GM19035 (cell line): Measurements from ENCODE around the gene WDR86.

ENCODE experiments used
- ATAC-seq: cut with Tn5 transposase; IDR thresholded peaks from one replicate; pipeline ENCODE4 v1.9.1; 2021; ENCODE audit not compliant: unreplicated experiment

The WDR86 gene

DNA sequence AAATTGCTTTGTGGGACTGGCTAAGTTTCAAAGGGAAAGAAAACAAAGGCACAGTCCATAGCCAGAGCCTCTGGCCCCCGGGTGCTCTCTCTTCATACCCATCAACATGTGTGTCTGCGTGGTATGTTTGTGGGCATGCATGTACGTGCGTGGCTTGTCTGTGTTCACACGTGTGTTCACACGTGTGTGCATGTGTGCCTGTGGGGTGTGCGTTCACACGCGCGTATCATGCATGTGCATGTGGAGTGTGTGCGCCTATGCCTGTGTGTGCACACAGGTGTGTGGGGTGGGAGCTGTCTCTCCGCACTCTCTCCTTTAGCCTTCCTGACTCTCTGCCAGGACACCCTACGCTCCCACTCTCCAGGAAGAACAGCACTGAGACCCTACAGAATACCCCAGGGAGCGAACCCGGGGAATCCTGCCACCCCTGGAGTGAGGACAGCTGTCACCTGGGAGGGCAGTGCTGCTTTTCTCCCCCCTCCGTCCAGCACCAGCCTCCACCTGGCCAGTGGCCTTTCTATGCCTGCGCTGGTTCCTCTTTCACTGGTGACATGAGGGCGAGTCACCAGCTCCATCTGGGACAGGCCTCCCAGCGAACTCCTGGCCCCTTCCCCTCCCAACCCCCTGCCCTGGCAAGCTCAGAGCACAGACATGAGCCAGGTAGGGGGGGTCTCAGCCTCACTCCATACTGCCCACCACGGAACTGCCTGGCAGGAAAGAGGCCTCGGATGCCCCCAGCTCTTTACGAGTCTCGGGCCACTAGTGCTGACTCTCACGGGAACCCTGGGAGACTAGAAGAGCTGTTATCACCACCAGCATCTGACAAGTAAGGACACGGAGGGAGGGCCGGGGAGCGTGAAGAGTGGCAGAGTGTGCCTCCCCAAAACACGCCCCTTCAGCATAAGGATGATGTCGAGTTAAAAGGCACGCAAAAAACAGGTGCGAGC lies 16.5 kb downstream of the WDR86 start:
- ATAC-seq, result no peak

DNA sequence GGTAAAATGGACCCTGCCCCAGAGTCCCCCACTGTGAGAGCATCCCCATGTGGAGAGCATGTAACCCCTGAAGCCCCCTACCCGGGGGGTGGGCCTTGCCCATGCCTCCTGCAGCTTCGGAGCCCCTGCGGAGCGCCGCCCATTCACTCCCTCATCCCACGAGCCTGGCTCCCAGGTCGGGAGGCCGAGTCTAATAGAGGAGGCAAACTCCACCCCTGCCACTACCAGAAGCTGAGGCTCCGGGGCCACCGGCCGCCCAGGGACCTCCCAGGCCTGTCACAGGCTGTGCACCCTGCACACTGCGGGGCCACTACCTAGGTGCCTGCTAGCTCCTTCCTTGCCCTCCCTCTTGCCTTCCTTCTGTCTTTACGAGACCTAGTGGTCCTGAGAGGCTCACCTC lies 17.4 kb downstream of the WDR86 start:
- ATAC-seq, result no peak

DNA sequence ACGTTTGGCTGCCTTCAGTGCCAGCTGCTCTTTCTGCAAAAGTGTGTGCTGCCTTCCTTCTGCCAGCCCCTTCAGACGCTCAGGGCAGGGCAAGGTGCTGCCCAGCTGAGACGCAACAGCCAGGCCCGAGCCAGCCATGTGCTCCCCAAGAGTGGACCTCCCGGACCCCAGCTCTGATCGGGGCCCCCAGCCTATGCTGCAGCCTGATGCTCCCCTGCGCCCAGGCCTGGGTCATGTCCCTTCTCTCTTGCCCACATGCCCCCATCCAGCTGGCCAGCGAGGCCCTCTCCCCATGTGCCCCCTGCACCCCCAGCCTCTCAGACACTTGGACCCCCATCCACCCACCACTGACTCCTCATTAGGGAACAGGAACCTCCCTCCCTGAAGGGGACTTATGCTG lies 17.8 kb downstream of the WDR86 start:
- ATAC-seq, result no peak

DNA sequence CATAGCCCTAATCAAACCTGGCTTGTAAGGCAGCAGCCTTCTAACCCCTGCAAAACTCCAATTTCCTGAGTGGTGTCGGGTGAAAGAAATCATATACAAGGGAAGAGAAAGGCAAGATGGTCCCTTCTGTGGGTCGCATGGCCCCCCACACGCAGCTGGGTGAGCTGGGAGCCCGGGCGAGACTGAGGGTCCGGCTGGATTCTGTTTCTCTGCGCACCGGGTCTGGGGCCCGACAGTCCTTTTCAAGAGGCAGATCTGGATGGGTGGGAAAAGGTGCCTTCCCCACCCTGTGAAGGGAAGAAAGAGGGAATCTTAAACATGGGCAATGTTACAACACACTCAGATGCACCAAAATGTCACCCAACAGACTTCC lies 18.5 kb downstream of the WDR86 start:
- ATAC-seq, result no peak

DNA sequence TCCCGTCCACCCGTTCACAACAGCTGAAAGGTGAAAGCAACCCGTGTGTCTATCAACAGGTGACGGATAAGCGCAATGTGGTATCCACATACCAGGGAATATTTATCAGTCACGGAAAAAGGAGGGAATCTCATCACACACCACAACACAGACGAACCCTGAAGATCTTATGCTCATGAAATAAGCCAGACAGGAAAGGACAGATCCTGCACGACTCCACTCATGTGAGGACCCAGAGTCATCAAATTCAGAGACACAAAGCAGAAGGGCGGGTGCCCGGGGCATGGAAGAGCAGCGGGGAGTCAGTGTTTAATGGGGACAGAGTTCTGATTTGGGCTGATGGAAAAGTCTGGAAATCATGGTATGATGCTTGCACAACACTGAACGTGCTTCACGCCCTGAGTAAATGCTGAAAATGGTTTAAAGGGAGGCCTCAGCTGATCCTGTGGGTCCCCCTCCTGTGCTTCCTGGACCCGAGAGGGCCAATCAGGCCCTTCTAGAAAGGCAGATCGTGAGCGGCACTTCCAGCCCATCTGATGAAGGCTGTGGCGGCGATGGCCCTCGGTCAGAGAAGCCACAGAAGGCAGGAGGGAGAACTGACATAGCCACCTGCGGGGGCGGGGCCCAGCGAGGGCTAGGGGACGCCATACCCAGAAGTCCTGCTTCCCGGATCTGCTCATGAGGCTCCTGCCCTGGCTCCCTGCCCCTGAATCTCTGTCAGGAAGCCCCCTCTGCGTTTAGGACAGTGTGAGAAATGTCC lies 19.1 kb downstream of the WDR86 start:
- no peak for ATAC-seq

DNA sequence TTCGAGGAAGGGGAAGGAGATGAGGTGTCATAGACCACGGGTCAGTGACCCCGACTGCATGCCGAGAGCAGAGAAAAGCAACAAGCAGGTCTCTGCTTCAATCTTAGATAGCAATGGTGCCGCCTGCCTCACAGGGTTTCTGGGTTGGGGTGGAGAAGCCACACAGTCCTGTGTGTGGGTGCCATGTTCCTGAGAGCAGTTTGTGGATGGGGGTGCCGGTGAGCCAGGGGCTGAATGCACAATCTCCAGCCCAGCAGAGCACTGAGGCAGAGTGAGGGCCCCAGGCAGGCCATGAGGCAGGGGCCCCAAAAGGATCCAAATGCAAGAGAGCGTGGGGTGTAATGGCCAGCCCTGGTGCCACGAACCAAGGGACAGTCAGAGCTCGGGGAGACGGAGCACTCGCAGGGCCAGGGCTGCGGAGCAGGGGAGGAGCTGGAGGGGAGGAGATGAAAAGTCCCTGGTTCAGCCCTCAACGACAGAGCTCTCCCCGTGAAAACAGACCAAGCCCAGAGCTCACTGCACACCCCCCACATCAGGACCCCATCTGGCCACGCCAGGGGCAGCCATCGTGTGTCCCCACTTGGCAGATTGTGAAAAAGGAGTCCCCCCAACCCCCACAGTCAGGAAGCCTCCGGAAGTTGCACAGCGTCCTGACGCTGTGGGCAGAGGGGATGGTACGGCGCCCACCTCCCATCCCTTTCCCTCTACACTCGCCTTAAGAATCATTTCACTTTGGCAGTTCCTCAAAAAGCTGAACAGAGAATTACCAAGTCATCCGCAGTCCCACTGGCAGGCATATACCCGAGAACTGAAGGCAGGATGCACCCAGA lies 19.9 kb downstream of the WDR86 start:
- no peak for ATAC-seq

DNA sequence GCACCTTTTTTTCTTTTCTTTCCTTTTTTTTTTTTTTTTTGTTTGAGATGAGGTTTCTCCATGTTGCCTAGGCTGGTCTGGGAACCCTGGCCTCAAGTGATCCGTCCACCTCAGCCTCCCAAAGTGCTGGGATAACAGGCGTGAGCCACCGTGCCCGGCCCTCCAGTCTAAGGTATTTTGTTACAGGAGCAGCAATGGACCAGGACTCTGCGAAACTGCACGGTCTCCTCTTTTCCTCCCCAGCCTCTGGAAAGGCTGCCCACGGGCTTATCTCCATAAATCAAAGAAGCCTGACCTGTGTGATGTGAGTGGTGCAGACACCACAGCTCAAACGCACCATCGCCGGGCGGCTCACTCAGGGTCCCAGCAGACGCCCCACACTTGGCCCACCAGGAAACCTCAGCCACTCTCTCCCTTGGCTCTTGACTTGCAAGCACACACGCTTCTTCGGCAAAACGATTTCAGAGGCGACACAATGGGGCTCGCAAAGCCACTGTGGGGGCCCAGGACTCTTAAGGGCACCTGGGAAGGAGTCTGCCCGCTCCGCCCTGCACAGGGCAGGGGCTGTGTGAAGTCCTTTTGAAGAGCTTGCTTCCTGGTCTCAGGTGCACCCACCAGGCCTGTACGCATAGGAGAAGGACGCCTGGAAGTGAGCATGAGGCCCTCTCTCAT lies 20.6 kb downstream of the WDR86 start:
- no peak for ATAC-seq

DNA sequence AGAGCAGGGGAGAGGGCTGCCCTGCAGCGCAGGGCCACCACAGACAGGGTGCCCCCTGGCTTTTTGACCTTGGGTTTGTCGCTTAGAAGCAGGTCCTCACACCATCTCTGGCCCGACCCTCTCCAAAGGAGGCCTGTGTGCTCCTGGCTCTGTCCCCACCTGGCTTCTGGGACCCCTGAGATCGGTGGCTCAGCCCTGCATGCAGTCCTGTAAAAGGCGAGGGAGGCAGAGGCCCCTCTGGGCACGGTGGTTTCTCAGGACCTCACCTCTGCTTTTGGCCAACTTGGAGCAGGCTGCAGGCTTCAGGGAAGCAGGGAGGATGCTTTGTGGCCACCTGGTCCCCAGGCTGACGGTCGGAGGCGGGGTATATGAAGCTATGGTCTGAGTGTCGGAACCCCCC lies 21.4 kb downstream of the WDR86 start:
- no peak for ATAC-seq

DNA sequence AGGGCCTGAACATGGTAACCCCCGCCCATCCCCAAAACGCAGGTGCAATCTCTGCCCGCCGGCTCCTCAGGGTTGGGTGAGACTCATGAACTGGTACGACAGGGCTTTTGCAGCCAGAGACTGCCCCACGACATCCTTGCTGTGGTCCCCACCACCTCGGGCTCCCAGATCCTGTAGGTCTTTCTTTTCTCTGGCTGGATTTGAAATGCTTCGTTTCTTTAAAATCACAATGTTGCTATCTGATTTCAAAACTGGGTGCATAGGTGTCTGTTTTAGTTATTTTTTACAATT lies 21.9 kb downstream of the WDR86 start:
- no peak for ATAC-seq

DNA sequence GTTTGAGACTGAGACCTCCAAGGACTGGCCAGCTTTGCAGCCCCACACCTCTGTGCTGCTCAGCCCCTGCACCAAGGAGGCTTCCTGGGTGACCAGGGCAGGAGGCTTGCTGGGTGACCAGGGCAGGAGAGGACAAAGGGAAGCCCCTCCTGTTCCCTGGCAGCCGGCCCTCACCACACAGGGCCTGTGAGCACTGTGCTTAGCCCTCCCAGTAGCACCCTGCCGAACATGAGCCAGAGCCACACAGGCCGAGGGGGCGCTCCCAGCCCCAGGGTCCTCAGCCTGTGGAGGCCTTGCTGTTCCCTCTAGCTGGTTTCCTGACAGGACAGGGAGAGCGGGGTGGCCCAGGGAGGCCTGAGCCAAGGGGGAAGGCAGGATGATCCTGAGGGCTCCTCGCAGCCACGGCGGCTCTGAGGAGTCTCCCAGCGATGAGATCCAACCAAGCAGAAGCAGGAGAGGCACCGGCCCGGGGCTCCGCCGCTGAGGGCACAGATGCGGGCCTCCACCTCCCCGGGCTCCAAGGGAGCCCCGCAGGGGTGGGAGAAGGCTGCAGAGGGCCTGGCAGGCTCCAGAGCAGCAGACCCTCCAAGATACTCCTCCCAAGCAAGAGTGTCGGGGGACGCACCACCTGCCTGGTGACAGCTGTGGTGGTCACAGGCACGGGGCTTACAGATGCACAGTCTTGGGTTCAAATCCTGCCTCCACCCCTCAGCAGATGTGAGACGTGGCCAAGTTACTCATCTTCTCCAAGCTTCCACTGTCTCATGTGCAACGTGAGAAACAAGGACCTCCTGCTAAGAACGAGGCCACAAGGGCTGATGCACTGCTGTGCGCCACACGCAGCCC lies 22.5 kb downstream of the WDR86 start:
- no peak for ATAC-seq

DNA sequence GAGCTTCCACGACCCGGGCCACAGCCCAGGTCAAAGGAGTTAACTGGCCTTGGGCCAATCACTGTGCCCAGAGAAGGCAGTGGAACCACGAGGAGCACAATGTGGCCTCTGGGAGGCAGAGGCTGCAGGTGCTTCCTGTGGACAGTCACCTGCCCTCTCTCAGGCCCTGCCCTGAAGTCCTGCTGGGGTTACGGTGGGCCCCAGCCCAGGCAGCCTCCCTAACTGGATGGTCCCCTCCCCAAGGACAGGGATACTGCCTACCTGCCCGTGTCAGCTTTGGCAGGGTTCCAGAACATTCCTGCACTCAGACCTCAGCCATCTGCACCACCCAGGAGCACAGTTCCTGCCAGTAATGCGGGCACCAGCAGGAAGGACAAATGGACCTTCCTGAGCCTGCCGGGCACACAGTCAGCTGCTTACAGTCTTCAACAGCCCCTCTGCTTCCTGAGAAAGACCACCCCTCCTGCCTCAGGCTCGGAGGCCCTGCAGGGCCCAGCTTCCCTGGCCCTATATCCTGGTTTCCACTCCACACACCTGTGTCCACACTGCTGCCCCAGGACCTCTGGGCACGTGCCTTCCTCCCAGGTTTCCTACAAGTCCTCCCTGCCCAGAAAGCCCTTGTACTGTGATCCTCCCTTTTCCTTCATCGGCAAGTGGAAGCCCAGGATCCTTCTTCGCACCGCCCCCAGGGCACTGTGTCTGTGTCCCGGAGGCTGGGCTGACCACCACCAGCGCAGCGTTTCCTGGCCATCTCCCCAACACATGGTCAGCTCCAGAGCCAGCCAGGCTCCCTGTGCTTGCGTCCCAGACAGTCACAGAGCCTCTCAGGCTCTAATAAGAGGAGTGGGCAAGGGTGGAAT lies 23.3 kb downstream of the WDR86 start:
- no peak for ATAC-seq

DNA sequence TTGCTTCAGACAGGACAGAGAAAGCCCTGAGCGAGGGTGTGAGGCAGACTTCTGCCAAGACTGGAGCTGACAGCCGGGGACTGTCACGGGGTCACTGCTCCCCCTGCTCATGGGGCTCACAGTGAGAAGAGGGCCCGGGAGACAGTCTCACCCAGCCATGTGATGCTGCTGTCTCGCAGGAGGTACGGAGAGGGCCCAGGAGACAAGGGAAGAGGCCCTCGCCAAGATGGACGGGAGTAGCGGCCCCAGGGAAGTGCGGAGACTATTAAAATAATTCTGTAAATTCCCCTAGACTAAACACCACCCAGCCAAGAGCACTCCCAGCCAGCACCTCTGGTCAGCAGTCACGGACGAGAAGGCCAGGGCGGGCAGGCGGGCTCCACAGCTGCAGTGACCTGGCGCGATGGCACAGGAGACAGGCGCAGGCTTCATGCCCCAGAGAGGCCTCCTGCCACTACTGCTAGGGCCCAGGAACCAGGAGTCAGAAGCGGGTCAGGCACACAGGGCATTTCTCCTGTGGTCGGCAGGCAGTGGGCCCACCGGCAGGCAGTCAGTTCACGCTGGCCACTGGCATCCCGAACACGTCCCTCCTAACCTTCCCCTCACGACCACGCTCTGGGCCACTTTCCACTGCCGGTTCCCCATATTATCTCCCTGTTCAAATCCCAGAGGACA lies 24.1 kb downstream of the WDR86 start:
- no peak for ATAC-seq

DNA sequence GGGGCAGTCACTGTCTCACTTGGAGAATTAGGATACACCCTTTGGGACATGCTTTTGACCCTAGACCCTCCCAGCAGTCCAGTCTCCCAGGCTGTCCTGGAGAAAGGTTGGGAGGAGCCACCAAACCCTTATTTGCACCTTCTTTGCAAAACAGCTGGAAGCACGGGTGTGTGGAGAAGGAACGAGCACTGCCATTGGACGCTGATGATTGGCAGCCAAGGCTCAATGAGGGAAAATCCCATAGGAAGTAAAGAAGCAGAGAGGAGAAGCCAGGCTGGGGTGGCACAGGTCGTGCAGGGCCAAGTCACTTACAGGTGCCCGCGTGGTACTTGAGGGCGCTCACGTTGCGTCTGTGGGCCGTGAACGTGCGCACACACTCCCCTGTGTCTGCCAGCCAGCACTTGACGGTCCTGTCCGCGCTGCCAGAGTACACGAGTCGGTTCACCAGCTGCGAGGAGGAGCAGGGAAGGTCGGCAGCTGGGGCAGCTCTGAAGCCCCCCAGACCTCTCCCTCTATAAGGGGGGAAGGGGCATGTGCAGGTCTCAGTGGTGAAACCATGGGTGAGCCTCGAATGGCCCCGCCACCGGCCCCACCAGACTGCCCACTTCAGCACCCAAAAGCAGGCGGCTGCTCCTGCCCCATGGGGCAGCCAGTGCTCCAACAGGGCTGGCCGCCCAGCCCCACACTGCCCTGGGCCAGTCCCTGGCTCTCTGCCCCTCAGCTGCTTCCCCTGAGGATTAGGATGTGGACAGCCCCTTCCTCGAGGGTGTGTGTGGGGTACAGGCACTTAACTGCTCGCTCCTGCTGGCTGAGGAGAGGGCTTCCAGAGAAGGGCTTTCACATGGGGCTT lies 24.8 kb downstream of the WDR86 start:
- ATAC-seq, result no peak

DNA sequence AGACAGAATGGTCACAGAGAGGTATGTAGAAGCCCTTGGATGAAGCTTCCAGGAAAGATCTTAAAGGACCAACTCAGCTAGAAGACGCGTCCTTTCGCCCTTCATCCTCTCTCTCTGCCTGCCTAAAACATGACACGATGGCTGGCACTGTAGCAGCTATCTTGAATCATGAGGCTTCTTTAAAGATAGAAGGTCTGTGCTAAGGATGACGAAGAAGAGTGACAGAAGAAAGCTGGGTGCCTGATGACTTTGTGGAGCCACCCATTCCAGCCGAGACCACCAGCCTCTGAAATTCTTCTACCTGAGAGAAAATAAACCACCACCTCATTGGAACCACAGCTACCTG lies 25.5 kb downstream of the WDR86 start:
- ATAC-seq, result no peak

DNA sequence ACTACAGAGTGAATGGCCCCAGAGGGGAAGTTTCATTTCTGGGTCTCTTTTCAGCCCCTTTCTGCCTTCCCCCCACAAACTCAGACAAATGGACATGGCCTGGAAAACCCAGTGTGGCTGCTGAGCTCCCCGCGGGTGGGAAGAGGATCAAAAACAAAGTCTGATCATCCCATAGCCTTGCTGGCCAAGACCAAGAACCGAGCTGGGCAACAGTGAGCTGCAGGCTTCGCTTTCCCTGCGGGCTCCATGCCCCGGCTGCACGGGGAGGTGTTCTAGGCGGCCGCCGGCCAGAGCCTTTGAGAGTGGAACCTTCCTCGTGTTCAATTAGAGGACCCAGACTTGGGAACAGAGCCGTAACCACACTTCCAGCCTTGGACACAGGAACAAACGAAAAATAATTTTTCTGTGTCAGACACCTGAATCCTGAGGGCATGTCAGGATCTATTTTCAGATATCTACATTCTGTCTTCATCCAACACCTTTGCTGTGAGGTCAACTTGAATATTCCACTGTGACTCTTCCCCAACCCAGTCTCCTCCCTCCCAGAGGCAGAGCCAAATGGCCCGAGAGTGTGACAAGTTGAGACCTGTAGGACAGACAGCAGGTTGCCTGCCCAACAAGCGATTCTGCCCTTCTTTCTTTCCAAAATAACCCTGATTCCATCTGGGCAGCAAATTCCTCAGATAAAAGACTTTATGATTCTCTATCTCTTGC lies 26.0 kb downstream of the WDR86 start:
- no peak for ATAC-seq

DNA sequence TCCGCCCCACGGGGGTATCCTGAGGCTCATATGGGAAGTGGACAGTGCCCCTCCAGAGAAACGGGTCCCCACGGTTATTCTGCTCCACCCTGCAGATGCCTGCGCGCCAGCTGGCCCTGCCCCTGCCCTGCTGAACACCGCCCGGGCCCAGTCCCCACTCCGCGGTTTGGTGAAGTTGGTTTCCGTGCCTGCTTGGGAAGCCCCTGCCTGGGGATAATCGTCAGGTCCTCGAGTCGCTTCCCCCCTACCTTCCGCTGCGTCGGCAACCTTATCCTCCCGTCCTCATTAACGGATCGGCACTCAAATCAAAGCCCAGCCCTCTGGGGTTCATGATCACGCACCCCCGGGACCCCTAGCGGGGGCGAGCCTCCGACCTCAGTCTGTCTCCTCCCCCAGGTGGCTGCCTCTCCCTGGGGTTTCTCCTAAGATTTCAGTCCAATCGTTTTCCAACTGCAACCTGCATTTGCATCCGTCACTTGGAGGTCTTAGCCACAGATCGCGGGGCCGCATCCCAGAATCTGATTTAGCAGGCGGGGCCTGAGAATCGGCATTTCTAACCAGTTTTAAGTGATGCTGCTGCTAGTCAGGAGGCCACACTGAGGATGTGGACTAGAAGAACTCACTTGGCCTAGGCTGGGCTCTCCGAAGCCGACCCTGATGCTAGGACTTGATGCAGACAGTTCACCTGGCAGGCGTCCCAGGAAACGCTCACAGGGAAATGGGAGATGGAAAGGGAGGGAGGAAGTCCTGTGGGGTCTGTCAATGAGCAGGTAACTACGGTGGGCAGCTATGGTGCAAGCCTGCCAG lies 27.6 kb downstream of the WDR86 start:
- no peak for ATAC-seq
